Stimulated activated naive B cell treated with anti-CD40 and anti-IgM and Interleukin-4, amounts not matched to agents 10 μg/mL and 1 μg/mL and 100 μg/mL, for 72 hours (primary cell): ENCODE data around the gene RASIP1.
"Not testable (repeated sequence)": the region's sequence is repeated elsewhere in the genome, so short reads cannot be mapped to it uniquely, and the experiment has no call there.

Source experiments
- ATAC-seq, 2 donors: fragments of 150-1000 bp; cut with Tn5 transposase; replicated peaks; 2 replicates each; pipeline ENCODE4 v1.10.0; 2021; ENCODE audit warnings: moderate library complexity in 1 of 2
- DNase-seq: peaks from one replicate; pipeline ENCODE4 v3.0.0; 2021
- H3K27ac Mint-ChIP-seq: one replicate; pipeline ENCODE4 v1.8.0; 2022; ENCODE audit warnings: mild to moderate bottlenecking, mixed read lengths
- H3K27me3 Mint-ChIP-seq, 2 donors: one replicate each; pipeline ENCODE4 v1.8.0; 2022; ENCODE audit warnings: mixed read lengths in 2 of 2
- H3K36me3 Mint-ChIP-seq, 2 donors: one replicate each; pipeline ENCODE4 v1.8.0; 2022; ENCODE audit warnings: mixed read lengths in 2 of 2, mild to moderate bottlenecking in 1 of 2
- H3K4me1 Mint-ChIP-seq, 2 donors: one replicate each; pipeline ENCODE4 v1.8.0; 2022; ENCODE audit warnings: mixed read lengths in 2 of 2, mild to moderate bottlenecking in 1 of 2
- H3K4me3 Mint-ChIP-seq, 2 donors: one replicate each; pipeline ENCODE4 v1.8.0; 2022; ENCODE audit warnings: mild to moderate bottlenecking in 2 of 2, mixed read lengths in 2 of 2, moderate library complexity in 1 of 2
- H3K9me3 Mint-ChIP-seq, 2 donors: one replicate each; pipeline ENCODE4 v1.8.0; 2022; ENCODE audit warnings: mixed read lengths in 2 of 2, mild to moderate bottlenecking in 1 of 2

Gene RASIP1

GRCh38 chr19:48740164-48740972 lies at the start of gene RASIP1:
RASIP1 (minus strand) TSS chr19:48740610; CDS start chr19:48740282, 328 bp downstream.
- ATAC-seq = no peak
- H3K4me3 Mint-ChIP-seq = peak within 1 kb of the TSS; percentile 40 to 55
- DNase-seq = no peak
- no peak within 1 kb of the TSS for H3K27ac Mint-ChIP-seq
- H3K27me3 Mint-ChIP-seq = peaks cover 30 to 31% of the 10 kb centered on the region in 2 donors
- peaks cover 0 to 1% of the 10 kb centered on the region in 2 donors for H3K36me3 Mint-ChIP-seq
- peaks cover 14 to 18% of the 10 kb centered on the region in 2 donors for H3K4me1 Mint-ChIP-seq
- H3K9me3 Mint-ChIP-seq = peaks cover 0 to 2% of the 10 kb centered on the region in 2 donors

- H3K27me3 Mint-ChIP-seq, H3K36me3 Mint-ChIP-seq, H3K4me1 Mint-ChIP-seq: not testable (repeated sequence)
These were observed 46.9 kb upstream of the RASIP1 start for GRCh38 chr19:48787331-48787730.

GRCh38 chr19:48786422-48786821 lies 46.0 kb upstream of the RASIP1 start:
- not testable (repeated sequence) for DNase-seq, H3K4me3 Mint-ChIP-seq, H3K27me3 Mint-ChIP-seq, H3K27ac Mint-ChIP-seq, H3K9me3 Mint-ChIP-seq, ATAC-seq, H3K36me3 Mint-ChIP-seq
- H3K4me1 Mint-ChIP-seq = peaks cover 11 to 15% of the 10 kb centered on the region in 2 donors

More at GRCh38 chr19:48787331-48787730, 46.9 kb upstream of the RASIP1 start:
- H3K27ac Mint-ChIP-seq, DNase-seq, H3K9me3 Mint-ChIP-seq, ATAC-seq, H3K4me3 Mint-ChIP-seq: not testable (repeated sequence)

GRCh38 chr19:48784527-48784926 lies 44.1 kb upstream of the RASIP1 start:
- Mint-ChIP-seq H3K9me3 (peaks cover 0 to 3% of the 10 kb centered on the region in 2 donors), H3K4me3 (no peak overlapping the region), H3K27me3 (no peaks in the 10 kb centered on the region), H3K27ac (peak overlapping the region; percentile 7), H3K36me3 (no peaks in the 10 kb centered on the region), H3K4me1 (peaks cover 19 to 25% of the 10 kb centered on the region in 2 donors)
- ATAC-seq (no peak), DNase-seq (no peak)

- DNase-seq (no peak), ATAC-seq (peak; percentile 38 to 39)
- H3K4me3 Mint-ChIP-seq = no peak overlapping the region
- H3K36me3 Mint-ChIP-seq = peaks cover 0 to 1% of the 10 kb centered on the region in 2 donors
- peaks cover 17 to 20% of the 10 kb centered on the region in 2 donors for H3K4me1 Mint-ChIP-seq
- no peaks in the 10 kb centered on the region for H3K27me3 Mint-ChIP-seq
- peaks cover 0 to 3% of the 10 kb centered on the region in 2 donors for H3K9me3 Mint-ChIP-seq
- peak overlapping the region; percentile 21 for H3K27ac Mint-ChIP-seq
These were observed 40.4 kb upstream of the RASIP1 start for GRCh38 chr19:48780631-48781391.

GRCh38 chr19:48779636-48780035 lies 39.2 kb upstream of the RASIP1 start:
- Mint-ChIP-seq H3K4me1 (peaks cover 14 to 20% of the 10 kb centered on the region in 2 donors), H3K4me3 (no peak overlapping the region), H3K27me3 (no peaks in the 10 kb centered on the region), H3K36me3 (peaks cover 0 to 1% of the 10 kb centered on the region in 2 donors), H3K27ac (no peak overlapping the region), H3K9me3 (no peaks in the 10 kb centered on the region)
- DNase-seq = no peak
- ATAC-seq = peak; percentile 40 to 46

- no peaks in the 10 kb centered on the region for H3K9me3 Mint-ChIP-seq
- H3K36me3 Mint-ChIP-seq = peaks cover 0 to 1% of the 10 kb centered on the region in 2 donors
- no peak overlapping the region for H3K4me3 Mint-ChIP-seq
These were observed 37.3 kb upstream of the RASIP1 start for GRCh38 chr19:48777720-48778119.

GRCh38 chr19:48777139-48777538 lies 36.7 kb upstream of the RASIP1 start:
- no peak for DNase-seq
- H3K27ac Mint-ChIP-seq = no peak overlapping the region
- H3K4me3 Mint-ChIP-seq = no peak overlapping the region
- H3K36me3 Mint-ChIP-seq = peaks cover 0 to 1% of the 10 kb centered on the region in 2 donors
- peaks cover 11 to 15% of the 10 kb centered on the region in 2 donors for H3K4me1 Mint-ChIP-seq
- H3K9me3 Mint-ChIP-seq = no peaks in the 10 kb centered on the region
- H3K27me3 Mint-ChIP-seq = peaks cover 1 to 3% of the 10 kb centered on the region in 2 donors
- no peak for ATAC-seq

More at GRCh38 chr19:48777720-48778119, 37.3 kb upstream of the RASIP1 start:
- Mint-ChIP-seq H3K4me1 (peaks cover 14 to 20% of the 10 kb centered on the region in 2 donors), H3K27me3 (peaks cover 0 to under 1% of the 10 kb centered on the region in 2 donors), H3K27ac (no peak overlapping the region)
- no peak for ATAC-seq
- DNase-seq = no peak

- Mint-ChIP-seq H3K4me1 (no peaks in the 10 kb centered on the region), H3K4me3 (no peak overlapping the region), H3K27ac (no peak overlapping the region), H3K36me3 (peaks cover 0 to 3% of the 10 kb centered on the region in 2 donors), H3K9me3 (no peaks in the 10 kb centered on the region), H3K27me3 (peaks cover 11 to 32% of the 10 kb centered on the region in 2 donors)
- DNase-seq = no peak
- ATAC-seq = no peak
These were observed 32.1 kb upstream of the RASIP1 start for GRCh38 chr19:48772503-48772953.

- peaks cover 16 to 40% of the 10 kb centered on the region in 2 donors for H3K27me3 Mint-ChIP-seq
- H3K9me3 Mint-ChIP-seq = no peaks in the 10 kb centered on the region
- no peak for ATAC-seq
- no peaks in the 10 kb centered on the region for H3K4me1 Mint-ChIP-seq
- no peak overlapping the region for H3K27ac Mint-ChIP-seq
- DNase-seq = no peak
- H3K36me3 Mint-ChIP-seq = peaks cover 0 to 2% of the 10 kb centered on the region in 2 donors
- no peak overlapping the region for H3K4me3 Mint-ChIP-seq
These were observed 30.5 kb upstream of the RASIP1 start for GRCh38 chr19:48770734-48771472.

GRCh38 chr19:48770266-48770665 lies 29.9 kb upstream of the RASIP1 start:
- DNase-seq = no peak
- ATAC-seq = no peak
- no peaks in the 10 kb centered on the region for H3K9me3 Mint-ChIP-seq
- H3K4me3 Mint-ChIP-seq = no peak overlapping the region
- H3K27me3 Mint-ChIP-seq = peaks cover 19 to 46% of the 10 kb centered on the region in 2 donors
- no peaks in the 10 kb centered on the region for H3K4me1 Mint-ChIP-seq
- peaks cover 0 to 2% of the 10 kb centered on the region in 2 donors for H3K36me3 Mint-ChIP-seq
- no peak overlapping the region for H3K27ac Mint-ChIP-seq

GRCh38 chr19:48768994-48769713 lies 28.7 kb upstream of the RASIP1 start:
- DNase-seq (no peak), ATAC-seq (no peak)
- Mint-ChIP-seq H3K36me3 (peaks cover 0 to 2% of the 10 kb centered on the region in 2 donors), H3K4me1 (no peaks in the 10 kb centered on the region), H3K27ac (no peak overlapping the region), H3K4me3 (no peak overlapping the region), H3K27me3 (peaks cover 25 to 53% of the 10 kb centered on the region in 2 donors), H3K9me3 (no peaks in the 10 kb centered on the region)

GRCh38 chr19:48768171-48768753 lies 27.9 kb upstream of the RASIP1 start:
- DNase-seq, H3K36me3 Mint-ChIP-seq, ATAC-seq, H3K9me3 Mint-ChIP-seq, H3K27ac Mint-ChIP-seq, H3K4me1 Mint-ChIP-seq, H3K4me3 Mint-ChIP-seq: not testable (repeated sequence)
- H3K27me3 Mint-ChIP-seq = peaks cover 25 to 56% of the 10 kb centered on the region in 2 donors
